COLO668 (cell line): ENCODE results near the gene AATK.

Experiments used
- DNase-seq: peaks from one replicate; lab custom pipeline; 2025; ENCODE audit not compliant: unreplicated experiment; lab: John Stamatoyannopoulos, UW

AATK gene, protein sequence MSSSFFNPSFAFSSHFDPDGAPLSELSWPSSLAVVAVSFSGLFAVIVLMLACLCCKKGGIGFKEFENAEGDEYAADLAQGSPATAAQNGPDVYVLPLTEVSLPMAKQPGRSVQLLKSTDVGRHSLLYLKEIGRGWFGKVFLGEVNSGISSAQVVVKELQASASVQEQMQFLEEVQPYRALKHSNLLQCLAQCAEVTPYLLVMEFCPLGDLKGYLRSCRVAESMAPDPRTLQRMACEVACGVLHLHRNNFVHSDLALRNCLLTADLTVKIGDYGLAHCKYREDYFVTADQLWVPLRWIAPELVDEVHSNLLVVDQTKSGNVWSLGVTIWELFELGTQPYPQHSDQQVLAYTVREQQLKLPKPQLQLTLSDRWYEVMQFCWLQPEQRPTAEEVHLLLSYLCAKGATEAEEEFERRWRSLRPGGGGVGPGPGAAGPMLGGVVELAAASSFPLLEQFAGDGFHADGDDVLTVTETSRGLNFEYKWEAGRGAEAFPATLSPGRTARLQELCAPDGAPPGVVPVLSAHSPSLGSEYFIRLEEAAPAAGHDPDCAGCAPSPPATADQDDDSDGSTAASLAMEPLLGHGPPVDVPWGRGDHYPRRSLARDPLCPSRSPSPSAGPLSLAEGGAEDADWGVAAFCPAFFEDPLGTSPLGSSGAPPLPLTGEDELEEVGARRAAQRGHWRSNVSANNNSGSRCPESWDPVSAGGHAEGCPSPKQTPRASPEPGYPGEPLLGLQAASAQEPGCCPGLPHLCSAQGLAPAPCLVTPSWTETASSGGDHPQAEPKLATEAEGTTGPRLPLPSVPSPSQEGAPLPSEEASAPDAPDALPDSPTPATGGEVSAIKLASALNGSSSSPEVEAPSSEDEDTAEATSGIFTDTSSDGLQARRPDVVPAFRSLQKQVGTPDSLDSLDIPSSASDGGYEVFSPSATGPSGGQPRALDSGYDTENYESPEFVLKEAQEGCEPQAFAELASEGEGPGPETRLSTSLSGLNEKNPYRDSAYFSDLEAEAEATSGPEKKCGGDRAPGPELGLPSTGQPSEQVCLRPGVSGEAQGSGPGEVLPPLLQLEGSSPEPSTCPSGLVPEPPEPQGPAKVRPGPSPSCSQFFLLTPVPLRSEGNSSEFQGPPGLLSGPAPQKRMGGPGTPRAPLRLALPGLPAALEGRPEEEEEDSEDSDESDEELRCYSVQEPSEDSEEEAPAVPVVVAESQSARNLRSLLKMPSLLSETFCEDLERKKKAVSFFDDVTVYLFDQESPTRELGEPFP (N-terminal part only)

DNA sequence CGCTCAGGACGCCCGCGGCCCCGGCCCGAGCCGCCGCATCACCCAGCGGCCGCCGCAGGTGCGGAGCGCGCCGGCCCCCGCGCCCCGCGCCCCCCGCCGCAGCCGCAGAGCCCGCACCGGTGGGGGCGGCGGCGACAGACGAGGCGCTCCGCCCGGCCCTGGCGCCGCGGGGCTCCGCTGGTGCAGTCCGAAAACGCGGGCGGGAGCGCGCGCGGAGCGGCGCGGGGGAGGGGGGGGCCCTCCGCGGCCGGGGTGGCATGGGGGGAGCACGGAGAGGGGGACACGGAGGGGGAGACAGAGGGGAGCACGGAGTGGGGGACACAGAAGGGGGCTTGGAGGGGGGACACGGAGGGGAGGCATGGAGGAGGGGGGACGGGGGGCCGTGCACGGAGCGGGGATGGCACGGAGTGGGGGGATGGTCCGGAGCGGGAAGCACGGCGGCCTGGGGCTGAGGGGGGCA is at the start of gene AATK:
Gene AATK (minus strand): TSS at position 189 of the 460 bp plus-strand sequence. CDS start 229 bp downstream, outside the sequence.
- no peak for DNase-seq

DNA sequence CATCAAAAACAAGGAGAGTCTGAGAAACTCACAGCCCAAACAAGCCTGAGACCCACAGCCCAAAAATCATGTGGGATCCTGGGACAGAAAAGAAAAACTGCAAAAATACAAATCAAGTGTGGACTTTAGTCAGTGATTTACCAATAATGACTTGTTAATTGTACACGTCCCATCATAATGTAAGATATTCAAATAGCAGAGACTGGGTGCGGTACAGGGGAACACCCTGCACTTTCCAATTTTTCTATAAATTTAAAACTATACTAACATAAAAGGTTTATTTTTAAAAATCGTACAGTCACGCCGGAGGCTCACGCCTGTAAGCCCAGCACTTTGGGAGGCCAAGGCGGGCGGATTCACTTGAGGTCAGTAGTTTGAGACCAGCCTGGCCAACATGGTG is 48.0 kb upstream of the AATK start:
- DNase-seq, result no peak

DNA sequence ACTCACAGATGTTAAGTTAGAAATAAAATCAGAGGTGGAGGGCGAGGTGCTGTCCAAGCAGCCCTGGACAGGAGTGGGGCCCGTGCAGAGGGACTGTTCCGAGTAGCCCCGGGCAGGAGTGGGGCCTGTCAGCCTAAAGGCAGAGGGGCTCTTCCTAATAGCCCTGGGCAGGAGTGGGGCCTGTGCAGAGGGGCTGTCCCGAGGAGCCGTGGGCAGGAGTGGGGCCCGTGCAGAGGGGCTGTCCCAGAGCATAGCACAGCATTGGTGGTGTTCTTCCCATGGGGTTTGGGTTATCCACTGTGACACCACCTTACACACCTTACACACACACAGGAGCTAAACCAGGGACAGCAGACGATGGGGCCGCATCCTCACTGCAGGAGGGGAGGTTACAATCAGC is 46.3 kb upstream of the AATK start:
- no peak for DNase-seq

DNA sequence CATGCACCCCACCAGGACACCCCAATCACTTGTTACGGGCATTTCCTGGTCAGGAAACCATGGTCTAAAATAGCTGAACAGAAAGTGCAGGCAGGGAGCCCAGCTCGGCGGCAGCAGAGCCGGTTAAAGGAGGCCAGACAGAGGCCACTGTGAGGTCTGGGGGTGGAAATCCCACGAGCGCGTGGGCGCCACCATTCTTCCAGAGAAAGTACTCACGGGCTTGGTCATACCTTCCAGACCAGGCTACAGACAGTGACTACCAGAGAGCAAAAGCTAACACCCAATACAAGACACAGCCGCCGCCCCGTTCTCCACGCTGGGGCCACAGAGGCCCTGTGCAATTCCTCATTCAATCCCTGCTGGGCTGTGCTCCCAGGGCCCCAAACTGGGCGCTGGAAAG is 44.8 kb upstream of the AATK start:
- no peak for DNase-seq

DNA sequence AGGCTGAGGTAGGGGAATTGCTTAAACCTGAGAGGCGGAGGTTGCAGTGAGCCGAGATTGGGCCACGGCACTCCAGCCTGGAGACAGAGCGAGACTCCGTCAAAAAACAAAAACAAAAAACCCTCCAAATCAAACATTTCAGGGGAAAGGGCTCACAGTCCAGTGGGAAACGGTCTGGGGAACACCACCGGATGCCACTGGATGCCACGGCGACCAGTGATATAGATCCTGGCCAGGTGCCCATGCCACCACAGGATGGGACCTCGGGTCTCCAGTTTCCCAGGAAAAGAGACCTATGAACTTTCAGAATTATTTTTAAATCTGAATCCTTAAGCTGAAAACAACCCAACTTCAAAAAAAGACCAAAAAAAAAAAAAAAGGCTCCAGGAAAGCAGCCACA is 44.4 kb upstream of the AATK start:
- no peak for DNase-seq

DNA sequence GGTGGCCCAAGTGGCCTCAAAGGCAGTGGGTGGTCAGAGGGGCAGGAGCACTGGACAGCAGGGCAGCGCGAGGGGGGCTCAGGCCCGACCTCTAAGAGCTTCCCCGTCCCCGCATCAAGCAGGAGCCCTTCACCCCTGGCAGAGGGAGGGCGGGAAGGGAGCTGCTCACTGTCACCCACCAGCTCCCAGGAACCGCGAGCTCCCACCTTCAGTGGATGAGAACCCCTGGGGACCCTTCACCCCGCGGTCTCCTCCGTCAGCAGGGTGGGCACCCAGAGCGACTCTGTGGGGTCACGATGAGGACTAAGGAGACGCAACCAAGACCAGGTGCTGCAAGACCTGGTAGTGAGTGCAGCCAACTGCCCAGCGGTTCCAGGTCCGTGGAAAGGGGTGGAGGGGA is 43.1 kb upstream of the AATK start:
- no peak for DNase-seq

DNA sequence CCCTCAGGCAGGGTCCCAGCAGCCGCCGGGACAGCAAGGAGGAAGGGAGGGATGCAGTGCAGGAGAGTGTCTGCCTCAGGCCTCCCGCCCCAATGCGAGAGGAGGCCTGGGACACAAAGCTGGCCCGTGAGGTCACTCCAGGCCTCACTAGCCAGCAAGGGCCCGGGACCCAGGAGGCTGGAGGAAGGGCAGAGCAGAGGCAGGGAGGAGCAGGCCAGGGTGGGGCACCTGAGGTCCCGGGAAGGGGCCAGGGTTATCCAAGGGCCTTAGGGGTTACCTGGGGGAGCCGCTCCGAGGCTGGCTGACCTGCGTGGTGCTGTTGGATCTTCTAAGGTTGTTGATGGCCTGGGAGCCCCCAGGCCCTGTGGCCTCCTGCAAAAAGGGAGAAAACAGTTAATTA is 42.6 kb upstream of the AATK start:
- no peak for DNase-seq

DNA sequence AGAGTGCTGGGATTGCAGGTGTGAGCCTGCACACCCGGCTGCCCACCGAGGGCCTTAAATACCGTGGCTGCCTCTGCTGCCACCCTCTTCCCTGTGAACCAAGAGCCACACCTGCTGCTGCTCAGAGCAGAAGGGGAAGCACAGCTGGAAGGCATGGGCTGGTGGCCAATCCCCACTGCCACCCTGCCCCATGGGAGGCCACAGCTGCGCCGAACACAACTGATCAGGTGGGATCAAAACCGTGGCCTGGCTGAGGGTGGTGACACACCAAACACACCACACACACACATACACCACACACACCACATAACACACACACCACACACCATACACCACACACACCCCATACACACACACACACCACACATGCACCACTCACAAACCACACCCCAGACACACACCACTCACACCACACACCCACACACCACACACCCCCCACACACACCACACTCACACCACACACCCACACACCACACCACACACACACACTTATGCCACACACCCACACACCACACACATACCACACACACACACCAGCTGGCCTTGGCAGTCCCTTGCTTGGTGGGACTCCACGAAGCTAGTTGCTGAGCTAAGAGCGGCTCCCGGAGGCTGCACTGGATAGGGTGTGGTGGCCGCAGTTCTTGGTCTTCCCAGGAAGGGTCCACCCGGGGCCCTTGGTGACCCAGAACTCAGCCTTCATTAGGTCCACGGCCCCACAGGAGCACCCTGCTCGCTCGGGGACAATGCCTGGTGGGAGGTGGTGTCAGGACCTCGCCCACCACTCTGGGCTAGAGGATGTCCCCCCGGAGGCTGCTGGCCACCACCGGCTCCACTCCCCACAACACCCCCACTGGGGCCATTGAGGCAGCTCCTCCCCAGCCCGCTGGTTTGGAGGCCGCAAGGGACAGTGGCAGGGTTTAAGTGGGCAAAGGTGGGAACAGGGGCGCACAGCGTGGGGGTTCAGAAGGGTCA is 41.9 kb upstream of the AATK start:
- DNase-seq, result peak; percentile 42

DNA sequence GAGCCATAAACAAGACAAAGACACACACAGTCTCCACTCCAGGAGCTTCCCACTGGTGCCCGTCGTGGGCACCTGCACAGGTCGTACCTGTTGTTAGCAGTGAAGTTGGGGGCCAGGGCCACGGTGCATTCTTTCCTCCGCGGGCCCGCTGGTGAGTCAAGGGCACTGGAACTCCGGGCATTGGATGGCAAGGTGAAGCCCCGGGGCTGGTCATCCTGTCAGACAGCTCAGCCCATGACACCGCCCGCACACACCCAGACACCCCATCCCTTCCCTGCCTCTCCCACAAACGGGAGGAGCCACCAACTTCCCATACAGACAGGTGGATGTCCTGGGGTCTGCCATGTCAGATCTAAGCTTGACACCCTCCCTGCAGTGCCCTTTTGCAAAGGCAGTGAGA is 40.6 kb upstream of the AATK start:
- no peak for DNase-seq

DNA sequence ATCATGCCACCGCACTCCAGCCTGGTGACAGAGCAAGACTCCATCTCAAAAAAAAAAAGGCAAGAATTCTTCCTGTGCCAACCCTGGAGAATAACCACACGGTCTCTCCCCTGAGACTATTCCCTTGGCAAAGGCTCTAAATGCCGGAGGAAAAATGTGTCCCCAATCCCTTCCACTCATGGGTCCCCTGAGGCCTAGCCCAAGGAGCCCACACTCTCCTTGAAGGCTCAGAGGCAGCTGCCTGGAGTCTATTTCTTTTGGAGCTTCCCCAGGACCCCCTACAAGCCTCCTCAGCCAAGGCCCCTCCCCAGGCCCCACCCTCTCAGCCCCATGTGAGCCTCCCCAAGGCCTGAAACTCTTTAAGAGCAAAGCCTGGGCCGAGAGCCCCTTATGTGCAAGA is 40.1 kb upstream of the AATK start:
- no peak for DNase-seq

DNA sequence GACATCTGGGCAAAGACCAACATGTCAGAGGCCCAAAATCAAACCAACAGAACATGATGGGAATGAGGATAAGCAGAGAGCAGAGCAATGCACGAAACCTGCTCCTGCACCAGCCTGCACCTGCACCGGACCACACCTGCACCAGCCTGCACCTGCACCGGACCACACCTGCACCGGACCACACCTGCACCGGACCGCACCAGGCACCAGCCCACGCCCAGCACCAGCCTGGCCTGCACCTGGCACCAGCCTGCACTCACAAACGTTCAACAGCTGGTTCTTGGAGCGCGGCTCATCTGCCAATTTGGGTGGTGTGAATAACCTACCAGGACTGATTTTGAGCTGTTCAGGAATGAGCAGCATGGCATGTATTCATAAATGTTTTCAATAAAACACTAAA is 38.6 kb upstream of the AATK start:
- no peak for DNase-seq

DNA sequence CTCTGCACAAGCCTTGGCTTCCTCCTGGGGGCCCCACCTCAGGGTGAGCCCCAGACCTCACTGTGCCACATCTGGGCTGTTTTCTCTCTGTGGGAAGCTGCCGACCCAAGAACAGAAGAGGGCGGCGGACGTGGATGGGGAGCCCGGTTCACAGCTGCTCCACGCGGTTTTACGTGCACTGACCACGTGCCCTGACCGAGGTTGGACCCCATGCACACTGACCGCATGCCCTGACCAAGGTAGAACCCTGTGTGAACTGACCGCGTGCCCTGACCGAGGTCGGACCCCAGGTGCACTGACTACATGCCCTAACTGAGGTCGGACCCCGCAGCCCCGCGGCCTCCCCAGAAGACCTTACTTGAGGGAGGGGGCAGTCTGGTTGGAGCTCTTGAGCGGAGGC is 37.1 kb upstream of the AATK start:
- no peak for DNase-seq

DNA sequence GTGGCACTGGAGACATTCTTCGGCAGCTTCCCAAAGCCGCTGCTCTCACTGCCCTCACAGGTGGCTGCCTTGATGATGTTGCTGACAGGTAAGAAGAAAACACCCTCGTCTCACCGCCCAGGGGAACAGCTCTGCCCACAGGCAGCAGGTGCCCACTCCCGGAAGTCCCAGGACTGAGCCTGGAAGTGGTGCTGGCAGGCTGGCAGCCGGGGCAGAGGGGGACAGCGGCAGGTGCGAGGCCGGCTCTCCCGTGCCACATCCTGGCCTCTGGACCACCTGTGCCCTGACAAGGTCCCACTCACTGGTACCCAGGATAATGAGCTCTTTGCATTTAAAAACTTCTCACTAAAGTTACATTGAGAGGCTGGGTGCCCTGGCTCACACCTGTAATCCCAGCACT is 36.3 kb upstream of the AATK start:
- no peak for DNase-seq

DNA sequence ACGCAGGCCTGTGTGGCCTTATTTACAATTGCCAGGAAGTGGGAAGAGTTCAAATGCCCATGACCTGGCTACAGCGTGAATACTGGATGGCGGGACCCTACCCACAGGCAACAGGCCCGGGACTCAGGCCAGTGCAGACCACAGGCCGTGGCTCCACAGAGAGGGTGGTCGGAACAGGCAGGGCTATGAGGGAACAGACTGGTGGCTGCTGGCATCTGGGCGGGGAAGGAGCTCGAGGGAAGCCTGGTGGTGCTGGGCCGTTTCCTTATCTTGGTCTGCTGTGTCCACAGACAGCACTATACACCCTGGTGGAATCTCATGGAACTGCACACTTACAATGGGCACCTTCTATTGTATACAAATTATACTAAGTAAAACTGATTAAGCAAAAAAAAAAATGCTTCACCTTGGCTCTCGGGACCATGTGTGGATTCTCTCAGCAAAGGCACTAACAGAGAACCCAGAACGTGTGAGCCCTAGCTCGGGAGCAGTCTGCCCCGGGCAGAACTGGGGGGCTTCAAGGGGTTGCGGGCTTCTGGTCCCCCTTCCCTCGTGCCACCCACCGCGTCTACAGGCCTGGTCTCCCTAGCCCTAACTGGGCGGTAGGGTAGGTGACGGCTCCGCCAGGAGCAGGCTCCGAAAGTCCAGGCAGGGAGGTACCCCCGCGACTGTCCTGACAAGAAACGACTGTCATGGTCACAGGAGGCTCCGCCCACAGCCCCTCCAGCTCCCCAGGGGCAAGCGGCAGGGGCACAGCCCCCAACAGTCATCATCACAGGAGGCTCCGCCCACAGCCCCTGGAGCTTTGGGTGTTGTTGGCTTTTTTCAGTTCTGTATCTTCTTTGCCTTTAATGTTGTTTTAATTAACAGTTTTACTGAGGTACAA is 34.9 kb upstream of the AATK start:
- DNase-seq, result peak; percentile 11

DNA sequence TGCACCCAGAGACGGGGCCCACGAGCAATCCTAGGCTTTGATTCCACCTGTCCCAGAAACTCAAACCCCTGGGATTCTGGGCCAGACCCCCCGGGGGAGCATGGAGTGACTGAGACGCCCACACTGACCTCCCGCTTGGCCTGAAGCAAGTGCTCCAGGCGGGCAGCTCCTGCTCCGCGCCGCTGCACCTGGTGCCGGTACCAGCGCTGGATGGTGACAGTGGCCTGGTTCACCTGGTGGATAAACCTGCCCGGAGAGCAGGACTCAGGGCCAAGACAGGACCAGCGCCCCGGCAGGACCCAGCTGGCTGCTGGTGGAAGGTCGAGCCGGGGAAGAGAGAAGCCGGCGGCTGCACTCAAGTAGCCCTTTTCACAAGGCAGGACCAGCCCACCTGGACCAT is 34.2 kb upstream of the AATK start:
- DNase-seq, result no peak

DNA sequence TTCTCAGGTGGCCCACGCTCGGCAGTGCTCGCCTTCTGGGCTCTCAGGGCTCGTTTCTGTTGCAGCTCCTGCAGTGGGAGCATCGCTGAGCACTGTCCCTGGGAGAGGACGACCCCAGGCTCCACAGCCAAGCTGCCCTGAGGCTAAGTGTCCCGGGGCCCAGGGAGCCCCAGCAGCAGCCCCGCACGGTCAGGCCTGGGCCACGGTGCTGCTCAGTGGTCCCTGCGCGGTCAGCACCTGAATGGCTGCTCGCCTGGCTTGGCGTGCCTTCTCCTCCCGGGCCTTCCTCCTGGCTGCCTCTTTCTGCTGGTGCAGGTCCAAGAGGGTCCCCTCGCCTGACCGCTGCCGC is 33.4 kb upstream of the AATK start:
- no peak for DNase-seq

DNA sequence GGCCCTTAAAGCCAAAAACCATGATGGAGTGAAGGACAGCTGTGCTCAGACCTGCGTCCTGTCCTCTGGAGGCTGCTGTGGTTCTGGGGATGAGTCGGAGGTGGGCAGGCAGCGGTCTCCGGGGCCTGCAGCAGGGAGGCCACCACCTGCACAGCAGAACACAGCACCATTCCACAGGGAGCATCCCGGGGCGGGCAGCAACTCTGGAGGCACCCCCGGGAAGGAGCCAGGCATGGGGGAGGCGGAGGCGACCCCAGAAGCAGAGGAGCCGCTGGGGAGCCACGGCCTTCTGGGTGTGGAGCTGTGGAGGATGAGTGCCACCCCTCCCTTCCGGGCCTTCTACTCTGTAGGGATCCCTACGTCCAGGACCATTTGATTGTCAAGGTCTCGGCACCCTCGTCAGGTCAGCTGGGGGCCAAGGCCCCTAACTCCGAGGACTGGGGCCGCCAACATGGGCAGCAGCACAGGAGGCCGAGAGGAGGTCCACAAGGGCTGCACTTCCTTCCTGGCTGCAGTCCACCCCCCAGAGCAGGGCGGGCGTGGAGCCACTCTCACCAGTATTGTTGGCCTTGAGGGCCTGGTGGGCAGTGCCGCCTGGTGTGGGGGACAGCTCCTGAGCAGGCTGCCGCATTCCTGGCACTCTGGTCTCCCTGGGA is 32.9 kb upstream of the AATK start:
- no peak for DNase-seq

DNA sequence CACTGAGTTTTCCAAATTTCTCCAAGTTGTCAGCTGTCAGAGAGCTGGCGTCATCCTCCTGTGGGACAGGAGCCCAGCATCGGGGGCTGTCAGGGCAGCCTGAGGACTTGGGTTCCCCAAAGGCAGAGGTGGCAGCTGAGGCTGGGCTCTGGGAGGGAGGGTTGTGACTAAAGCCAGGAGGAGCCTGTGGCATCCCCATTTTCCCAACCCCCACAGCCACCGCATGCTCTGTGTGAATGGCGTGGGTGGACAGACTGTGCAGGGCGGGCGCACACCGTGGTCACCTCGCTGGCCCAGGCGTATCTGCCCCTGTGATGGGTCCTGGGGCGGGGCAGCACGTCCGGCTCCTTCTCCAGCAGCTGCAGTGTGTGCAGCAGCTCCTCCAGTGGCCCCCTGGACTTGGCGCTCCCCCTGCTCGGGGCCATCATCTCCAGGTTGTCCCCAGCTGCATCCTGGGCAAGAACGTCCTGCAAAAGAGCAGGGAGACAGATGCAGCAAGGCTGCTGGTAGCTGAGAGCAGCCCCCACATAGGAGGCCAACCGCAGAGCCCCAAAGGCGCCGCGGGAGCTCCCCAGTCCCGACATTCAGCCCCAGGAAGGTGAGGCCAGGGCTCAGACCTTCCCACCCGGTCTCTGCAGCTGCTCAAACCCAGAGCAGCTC is 31.9 kb upstream of the AATK start:
- no peak for DNase-seq
